GM06990 (cell line): Measurements from ENCODE around the gene LYPLA2.
"Not testable (repeated sequence)": the region's sequence is repeated elsewhere in the genome, so short reads cannot be mapped to it uniquely, and the experiment has no call there.

Experiments
- DNase-seq: peaks from one replicate; pipeline ENCODE4 v3.0.0-alpha.2; 2011; ENCODE audit not compliant: insufficient read length; ENCODE audit errors: extremely low read depth
- H3K27me3 ChIP-seq: replicated peaks from 2 replicates; pipeline ENCODE4 v1.6.0; 2011; ENCODE audit warnings: low read length; ENCODE audit not compliant: control insufficient read depth, insufficient read depth
- H3K36me3 ChIP-seq: 2 replicates; pipeline ENCODE4 v1.5.1; 2011; ENCODE audit warnings: low read length; ENCODE audit not compliant: control insufficient read depth, insufficient read depth
- H3K4me3 ChIP-seq: replicated peaks from 2 replicates; pipeline ENCODE4 v1.5.1; 2011; ENCODE audit warnings: low read depth, mild to moderate bottlenecking, control low read depth, low read length
- CTCF ChIP-seq: IDR thresholded peaks from 2 replicates; pipeline ENCODE4 v1.5.1; 2011; ENCODE audit warnings: low read length, control low read depth, mild to moderate bottlenecking, inconsistent platforms; ENCODE audit not compliant: insufficient read depth, poor library complexity, severe bottlenecking

The LYPLA2 gene

GRCh38 chr1:23827717-23828116 is 36.8 kb downstream of the LYPLA2 start:
- no peak for TF ChIP-seq CTCF
- no peak for DNase-seq
- Histone ChIP-seq H3K36me3 (no peaks in the 10 kb centered on the region), H3K27me3 (no peaks in the 10 kb centered on the region), H3K4me3 (no peak overlapping the region)

GRCh38 chr1:23834156-23834555 is 43.2 kb downstream of the LYPLA2 start:
- H3K4me3 ChIP-seq, DNase-seq, H3K36me3 ChIP-seq, H3K27me3 ChIP-seq: not testable (repeated sequence)

- Histone ChIP-seq H3K4me3 (no peak overlapping the region), H3K27me3 (no peaks in the 10 kb centered on the region), H3K36me3 (no peaks in the 10 kb centered on the region)
- no peak for TF ChIP-seq CTCF
- no peak for DNase-seq
Observed at GRCh38 chr1:23836037-23836436, 45.1 kb downstream of the LYPLA2 start.

GRCh38 chr1:23837908-23838307 is 47.0 kb downstream of the LYPLA2 start:
- Histone ChIP-seq H3K36me3 (no peaks in the 10 kb centered on the region), H3K27me3 (no peaks in the 10 kb centered on the region), H3K4me3 (peak overlapping the region; percentile 36; the same call in 1 of the 2 replicates)
- peak; percentile 9 for DNase-seq
- TF ChIP-seq CTCF: no peak

GRCh38 chr1:23838401-23838866 is 47.5 kb downstream of the LYPLA2 start:
- TF ChIP-seq CTCF: no peak
- H3K27me3 ChIP-seq: no peaks in the 10 kb centered on the region
- no peaks in the 10 kb centered on the region for H3K36me3 ChIP-seq
- H3K4me3 ChIP-seq: peak overlapping the region; percentile 36; the same call in 1 of the 2 replicates
- DNase-seq: peak; percentile 69

- Histone ChIP-seq H3K36me3 (peaks cover 16% of the 10 kb centered on the region), H3K4me3 (no peak overlapping the region), H3K27me3 (no peaks in the 10 kb centered on the region)
- TF ChIP-seq CTCF: no peak
- no peak for DNase-seq
Observed at GRCh38 chr1:23843644-23844043, 52.7 kb downstream of the LYPLA2 start.
